Activated CD8-positive, alpha-beta memory T cell treated with anti-CD3 and anti-CD28 coated beads, Interleukin-2, amount 50 U/mL, for 1 hour (primary cell): ENCODE results near the gene CD274.
A peak's percentile ranks its signal among the peaks of the same experiment; 100 is the strongest.
"Not testable (repeated sequence)": the region's sequence is repeated elsewhere in the genome, so short reads cannot be mapped to it uniquely, and the experiment has no call there.

Experiments
- DNase-seq: peaks from one replicate; pipeline ENCODE4 v3.0.0-alpha.2; 2020; ENCODE audit errors: extremely low read depth

CD274 gene

DNA sequence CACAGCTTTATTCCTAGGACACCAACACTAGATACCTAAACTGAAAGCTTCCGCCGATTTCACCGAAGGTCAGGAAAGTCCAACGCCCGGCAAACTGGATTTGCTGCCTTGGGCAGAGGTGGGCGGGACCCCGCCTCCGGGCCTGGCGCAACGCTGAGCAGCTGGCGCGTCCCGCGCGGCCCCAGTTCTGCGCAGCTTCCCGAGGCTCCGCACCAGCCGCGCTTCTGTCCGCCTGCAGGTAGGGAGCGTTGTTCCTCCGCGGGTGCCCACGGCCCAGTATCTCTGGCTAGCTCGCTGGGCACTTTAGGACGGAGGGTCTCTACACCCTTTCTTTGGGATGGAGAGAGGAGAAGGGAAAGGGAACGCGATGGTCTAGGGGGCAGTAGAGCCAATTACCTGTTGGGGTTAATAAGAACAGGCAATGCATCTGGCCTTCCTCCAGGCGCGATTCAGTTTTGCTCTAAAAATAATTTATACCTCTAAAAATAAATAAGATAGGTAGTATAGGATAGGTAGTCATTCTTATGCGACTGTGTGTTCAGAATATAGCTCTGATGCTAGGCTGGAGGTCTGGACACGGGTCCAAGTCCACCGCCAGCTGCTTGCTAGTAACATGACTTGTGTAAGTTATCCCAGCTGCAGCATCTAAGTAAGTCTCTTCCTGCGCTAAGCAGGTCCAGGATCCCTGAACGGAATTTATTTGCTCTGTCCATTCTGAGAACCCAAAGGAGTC, at the start of gene CD274:
CD274 (plus strand) TSS at position 184 of the 733 bp plus-strand sequence. CDS start 5,572 bp downstream, outside the sequence.
- peak; percentile 19 for DNase-seq

DNA sequence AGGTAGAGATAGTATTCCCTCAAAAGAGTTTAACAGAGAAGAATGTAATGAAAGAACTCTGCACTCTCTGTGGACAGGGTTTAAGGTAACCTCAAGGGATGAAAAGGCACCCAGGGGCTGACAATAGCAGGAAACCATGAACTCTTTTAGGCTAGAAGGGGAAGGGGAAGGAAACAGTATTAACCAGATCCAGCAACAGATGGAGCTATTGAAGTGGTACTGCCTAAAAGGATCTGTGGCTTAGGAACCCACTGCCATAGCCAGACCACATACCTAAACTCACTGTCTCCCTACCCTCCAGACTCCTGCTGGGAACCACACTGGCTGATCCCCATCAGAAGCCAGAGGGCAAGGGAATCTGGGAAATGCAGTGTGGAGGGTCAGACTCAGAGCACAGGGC, 48.1 kb upstream of the CD274 start:
- no peak for DNase-seq

DNA sequence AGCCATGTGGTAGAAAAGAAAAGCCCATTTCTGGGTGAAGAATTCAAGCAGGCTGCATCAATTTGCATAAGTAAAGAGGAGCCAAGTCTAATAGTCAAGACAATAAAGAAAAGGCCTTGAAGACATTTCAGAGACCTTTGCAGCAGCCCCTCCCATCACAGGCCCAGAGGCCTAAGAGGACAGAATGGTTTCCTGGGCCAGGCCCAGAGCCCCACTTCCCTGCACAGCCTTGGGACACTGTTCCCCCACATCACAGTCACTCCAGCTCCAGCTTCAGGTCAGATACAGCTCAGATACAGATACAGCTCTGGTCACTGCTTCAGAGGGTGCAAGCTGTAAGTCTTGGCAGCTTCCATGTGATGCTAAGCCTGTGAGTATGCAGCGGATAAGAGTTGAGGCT, 41.7 kb upstream of the CD274 start:
- no peak for DNase-seq

DNA sequence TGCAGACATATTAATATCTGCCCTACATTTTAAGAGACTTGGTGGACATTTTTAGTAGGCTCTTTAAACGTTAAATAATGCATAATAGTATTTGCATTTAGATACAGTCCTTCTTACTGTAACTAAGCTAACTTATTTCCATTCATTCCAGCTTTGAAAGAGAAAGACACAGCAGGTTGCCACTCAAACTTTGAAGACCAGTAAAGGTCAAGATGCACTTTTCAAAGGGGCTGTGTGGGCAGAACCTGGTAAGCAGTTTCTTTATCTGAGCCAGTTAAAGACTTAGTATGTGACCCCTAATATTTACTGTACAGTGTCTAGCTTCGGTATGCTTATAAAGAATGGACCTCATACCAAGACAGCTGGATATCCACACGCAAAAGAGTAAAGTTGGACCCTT, 33.4 kb upstream of the CD274 start:
- DNase-seq = no peak

DNA sequence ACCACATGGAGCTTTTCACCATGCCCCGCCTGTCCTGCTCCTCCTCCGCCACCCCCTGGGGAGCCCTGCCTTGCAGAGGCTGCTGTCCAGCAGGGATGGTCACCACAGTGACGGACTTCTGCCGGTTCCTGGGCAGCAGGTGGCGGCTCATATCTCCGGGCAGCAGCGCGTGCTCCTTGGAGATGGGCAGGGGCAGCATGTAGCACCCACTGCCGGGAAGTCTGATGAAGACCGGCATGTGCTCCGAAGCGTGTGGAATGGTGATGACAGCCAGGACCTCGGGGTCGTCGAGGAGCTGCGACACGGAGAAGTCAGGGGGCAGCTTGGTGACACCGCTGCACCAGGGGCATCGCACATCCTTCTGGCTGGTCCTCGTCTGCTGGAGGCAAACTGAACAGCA, 31.9 kb upstream of the CD274 start:
- DNase-seq = no peak

DNA sequence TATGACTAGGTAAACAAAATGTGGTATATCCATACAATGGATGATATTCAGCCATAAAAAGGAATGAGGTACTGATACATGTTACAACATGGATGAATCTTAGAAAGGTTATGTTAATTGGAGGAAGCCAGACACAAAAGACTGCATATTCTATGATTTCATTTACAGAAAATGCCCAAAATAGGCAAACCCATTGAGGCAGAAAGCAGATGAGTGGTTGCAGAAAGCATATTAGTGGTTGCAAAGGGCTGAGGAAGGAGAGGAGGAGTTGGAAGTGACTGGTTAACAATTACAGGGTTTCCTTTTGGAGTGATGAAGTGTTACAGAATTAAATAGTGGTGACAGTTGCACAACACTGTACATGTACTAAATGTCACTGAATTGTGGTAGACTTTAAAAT, 30.4 kb upstream of the CD274 start:
- no peak for DNase-seq

DNA sequence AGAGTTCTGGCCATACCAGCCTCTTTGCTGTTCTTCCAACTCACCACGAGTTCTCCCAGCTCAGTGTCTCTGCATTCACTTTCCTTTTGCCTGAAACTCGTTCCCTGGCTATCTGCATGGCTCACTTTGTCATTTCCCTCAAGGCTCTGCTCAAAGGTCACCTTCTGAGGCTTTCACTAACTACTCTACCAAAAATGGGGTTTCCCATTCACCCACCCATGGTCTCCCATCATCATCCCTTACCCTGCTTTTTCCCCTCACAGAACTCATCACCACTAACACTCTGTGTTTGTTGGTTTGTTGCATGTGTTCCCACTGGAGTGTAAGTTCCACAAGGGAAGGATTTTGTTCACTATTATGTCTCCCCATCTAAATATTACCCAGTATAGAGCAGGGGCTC, 29.2 kb upstream of the CD274 start:
- DNase-seq = no peak

DNA sequence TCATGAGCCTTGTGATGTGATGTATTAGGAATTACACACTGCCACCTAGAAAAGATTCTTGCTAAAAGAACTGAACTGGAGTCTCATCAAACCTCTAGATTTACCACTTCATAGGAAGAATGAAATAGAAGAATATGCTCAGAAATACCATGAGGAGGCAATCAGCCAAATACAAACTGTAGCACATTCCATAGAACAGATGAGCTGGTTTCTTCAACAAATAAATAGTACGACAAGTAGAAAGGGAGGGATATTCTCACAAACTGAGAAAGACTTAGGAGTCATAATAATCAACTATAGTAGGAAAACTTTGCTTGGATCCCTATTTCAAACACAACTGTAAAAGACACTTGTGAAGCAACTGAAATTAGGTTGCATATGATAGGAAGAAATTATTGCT, 28.1 kb upstream of the CD274 start:
- DNase-seq = no peak

DNA sequence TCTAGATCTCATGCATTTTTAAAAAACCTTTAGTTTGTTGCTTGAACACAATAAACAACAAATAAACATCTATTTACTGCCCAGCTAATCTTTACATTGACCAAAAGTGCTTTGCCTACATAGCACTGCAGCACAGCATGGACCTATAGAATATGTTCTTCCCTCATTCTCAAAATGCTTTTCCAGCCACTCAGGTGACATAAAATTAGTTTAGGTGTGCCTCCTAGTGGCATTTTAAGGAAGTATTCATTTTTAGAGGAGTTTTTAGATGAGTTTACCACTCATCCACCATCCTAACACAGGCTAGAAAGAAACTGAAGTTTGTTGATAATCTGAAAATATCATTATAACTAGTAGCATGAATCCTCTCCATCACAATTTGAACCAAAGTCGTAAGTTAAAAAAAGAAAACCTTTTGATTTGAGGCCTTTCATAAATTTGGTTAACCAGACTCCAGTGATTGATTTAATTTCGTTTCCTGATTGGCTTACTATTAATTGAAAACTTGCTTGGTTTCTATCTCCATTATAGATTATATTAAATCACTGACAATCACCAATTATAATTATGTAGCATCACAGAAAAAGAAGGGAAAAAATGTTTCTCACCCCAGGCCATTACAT, 25.2 kb upstream of the CD274 start:
- DNase-seq = no peak

DNA sequence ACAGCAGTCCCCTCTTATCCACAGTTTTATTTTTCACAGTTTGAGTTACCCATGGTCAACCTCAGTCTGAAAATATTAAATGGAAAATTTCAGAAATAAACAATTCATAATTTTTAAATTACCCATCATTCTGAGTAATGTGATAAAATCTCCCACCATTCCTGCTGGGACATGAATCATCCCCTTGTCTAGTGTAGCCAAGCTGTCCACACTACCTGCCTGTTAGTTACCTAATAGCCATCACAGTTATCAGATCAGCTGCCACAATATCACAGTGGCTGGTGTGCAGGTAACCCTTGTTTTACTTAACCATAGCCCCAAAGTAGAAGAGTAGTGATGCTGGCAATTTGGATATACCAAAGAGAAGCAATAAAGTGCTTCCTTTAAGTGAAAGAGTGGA, 23.3 kb upstream of the CD274 start:
- DNase-seq = no peak

DNA sequence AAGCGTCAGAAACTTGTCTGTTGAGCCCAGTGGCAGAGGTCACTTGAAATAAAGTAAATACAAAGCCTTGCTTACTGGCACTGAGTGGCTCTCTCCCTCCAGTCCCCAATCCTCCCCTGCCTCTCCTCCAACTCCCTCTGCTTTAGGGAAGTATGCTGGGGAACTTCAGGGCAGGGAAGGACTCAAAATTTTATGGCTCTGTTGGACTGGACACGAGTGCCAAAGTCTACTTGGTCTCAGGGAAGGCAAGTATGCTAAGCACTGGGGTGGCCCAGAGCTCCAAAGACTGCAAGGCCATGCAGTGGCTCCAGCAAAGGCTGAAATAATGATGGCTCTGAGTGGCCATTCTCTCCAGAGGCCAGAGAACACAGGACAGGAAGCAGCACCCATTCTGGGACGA, 22.2 kb upstream of the CD274 start:
- no peak for DNase-seq

DNA sequence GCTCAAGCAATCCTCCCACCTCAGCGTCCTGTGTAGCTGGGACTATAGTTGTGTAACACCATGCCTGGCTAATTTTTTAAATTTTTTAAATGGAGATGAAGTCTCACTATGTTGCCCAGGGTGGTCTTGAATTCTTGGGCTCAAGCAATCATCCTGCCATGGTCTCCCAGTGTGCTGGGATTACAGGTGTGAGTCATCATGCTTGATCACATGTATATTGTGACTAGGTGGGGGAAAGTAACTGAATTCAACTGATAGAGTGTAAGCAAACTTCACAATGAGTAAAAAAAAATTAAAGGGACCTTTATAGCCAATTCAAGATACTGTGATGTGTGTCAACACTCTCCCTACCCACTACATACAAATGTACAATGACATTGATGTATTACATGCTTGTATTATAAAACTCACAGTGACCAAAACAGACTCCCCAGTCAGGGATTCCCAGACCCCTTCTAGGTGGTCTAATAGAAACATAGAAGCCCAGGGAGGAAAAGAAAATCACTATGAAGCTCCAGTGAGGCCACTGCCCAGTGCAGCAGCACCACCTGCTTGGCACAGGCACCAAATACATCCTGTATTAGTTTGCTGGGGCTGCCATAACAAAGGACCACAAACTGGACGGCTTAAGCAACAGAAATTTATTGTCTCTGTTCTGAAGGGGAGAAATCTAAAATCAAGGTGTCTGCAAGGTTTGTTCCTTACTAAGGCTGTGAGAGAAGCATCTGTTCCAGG, 21.4 kb upstream of the CD274 start:
- DNase-seq = no peak

DNA sequence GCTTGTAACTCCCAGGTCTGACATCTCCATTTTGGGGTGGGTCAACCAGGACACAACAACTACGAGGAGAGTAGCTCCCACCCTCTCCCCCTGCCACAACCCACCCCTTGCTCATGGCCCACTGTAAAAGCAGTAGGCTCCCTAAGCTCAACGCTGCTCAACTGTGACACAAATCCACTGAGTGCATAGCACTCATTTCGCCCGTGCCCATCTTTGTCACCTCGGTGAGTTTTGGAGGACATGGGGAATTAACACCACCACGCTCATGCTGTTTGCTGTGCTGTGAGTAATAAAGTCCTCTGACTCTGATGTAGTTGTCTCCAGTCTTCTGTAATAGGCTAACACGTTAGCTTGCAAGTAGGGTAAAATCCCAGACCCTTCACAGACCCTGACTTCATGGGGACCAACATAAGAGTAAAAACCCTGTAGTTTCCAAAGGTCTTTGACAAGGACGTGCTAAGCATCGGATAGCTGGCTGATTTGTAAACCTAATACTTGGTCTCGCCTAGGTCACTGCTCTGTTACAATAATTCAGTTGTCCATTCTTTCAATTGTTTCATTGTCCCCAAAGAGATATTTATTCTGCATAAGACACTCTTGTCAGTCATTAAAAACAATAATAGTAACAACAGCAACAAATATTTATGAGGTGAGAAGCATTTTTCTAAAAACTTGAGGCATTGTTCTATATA, 20.3 kb upstream of the CD274 start:
- DNase-seq = no peak

DNA sequence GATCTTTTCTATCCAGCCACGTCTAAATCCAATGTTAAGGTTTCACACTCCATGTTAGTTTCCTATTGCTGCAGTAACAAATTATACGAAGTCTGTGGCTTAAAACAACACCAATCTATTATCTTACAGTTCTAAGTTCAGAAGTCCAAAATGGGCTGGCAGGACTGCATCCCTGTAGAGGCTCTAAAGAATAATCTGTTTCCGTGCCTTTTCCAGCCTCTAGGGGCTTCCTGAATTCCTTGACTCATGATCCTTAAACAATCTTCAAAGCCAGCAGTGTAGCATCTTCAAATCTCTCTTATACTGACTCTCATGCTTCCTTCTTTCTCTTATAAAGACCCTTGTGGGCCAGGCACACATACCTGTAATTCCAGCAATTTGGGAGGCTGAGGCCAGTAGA, 19.4 kb upstream of the CD274 start:
- no peak for DNase-seq

DNA sequence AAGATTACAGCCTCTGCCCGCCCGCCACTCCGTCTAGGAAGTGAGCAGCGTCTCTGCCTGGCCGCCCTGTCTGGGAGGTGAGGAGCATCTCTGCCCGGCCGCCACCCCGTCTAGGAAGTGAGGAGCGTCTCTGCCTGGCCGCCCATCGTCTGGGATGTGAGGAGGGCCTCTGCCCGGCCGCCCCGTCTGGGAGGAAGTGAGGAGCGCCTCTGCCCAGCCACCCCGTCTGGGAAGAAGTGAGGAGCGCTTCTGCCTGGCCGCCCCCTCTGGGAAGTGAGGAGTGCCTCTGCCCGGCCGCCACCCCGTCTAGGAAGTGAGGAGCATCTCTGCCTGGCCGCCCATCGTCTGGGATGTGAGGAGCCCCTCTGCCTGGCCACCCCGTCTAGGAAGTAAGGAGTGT, 17.5 kb upstream of the CD274 start:
- DNase-seq = not testable (repeated sequence)

DNA sequence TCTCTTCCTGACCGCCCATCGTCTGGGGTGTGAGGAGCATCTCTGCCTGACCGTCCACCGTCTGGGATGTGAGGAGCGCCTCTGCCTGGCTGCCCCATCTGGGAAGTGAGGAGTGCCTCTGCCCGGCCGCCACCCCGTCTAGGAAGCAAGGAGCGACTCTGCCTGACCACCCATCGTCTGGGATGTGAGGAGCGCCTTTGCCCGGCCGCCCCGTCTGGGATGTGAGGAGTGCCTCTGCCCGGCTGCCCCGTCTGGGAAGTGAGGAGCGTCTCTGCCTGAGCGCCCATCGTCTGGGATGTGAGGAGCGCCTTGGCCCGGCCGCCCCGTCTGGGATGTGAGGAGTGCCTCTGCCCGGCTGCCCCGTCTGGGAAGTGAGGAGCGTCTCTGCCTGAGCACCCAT, 17.0 kb upstream of the CD274 start:
- not testable (repeated sequence) for DNase-seq

DNA sequence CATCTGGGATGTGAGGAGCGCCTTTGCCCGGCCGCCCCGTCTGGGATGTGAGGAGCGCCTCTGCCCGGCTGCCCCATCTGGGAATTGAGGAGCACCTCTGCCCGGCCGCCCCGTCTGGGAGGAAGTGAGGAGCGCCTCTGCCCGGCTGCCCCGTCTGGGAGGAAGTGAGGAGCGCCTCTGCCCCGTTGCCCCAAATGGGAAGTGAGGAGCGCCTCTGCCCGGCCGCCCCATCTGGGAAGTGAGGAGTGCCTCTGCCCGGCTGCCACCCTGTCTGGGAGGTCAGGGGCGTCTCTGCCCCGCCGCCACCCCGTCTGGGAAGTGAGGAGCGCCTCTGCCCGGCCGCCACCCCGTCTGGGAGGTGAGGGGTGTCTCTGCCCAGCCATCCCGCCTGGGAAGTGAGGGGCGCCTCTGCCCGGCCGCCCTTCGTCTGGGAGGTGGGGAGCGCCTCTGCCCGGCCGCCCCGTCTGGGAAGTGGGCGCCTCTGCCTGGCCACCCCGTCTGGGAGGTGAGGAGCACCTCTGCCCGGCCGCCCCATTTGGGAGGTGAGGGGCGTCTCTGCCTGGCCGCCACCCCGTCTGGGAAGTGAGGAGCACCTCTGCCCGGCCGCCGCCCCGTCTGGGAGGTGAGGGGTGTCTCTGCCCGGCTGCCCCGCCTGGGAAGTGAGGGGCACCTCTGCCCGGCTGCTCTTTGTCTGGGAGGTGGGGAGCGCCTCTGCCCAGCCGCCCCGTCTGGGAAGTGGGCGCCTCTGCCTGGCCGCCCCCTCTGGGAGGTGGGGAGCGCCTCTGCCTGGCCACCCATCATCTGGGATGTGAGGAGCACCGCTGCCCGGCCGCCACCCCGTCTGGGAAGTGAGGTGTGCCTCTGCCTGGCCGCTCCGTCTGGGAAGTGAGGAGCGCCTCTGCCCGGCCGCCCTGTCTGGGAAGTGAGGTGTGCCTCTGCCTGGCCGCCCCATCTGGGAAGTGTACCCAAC, 16.2 kb upstream of the CD274 start:
- DNase-seq = not testable (repeated sequence)

DNA sequence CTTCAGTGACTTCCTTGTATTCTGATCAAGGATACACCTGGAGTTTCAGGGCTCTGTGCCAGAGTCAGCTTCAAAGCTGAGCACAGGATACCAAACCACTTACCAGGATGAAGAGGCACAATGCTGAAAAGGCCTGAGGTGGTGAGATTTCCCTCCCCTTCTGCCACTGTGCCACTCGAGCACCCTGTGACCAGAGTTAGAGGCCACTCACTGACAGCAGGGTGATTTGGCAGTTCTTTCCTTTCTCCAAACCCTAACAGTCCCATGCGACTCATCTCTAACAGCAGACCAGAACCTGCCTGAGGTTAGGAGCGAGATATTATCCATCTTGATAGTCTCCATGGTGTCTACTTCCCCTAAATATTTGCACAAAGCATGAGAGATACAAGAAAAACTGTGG, 14.4 kb upstream of the CD274 start:
- no peak for DNase-seq

DNA sequence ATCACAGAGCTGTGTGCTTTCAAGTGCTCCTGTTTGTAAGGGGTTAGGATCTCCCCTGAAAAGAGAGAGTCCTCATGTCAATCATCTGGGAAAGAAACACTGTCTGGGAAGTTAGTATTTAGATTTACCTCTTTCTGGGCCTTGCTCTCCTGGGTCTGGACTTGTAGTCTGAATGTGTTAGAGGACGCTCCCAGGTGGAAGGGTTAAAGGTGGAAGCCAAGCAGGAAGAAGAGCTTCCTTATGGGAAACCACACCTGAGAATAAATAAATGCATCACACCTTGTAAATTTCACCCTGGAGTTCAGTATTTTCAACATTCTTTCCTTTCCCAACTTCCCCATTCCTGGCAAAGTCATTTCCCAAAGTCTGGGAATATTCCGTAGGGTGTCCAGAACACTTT, 13.9 kb upstream of the CD274 start:
- DNase-seq = no peak

DNA sequence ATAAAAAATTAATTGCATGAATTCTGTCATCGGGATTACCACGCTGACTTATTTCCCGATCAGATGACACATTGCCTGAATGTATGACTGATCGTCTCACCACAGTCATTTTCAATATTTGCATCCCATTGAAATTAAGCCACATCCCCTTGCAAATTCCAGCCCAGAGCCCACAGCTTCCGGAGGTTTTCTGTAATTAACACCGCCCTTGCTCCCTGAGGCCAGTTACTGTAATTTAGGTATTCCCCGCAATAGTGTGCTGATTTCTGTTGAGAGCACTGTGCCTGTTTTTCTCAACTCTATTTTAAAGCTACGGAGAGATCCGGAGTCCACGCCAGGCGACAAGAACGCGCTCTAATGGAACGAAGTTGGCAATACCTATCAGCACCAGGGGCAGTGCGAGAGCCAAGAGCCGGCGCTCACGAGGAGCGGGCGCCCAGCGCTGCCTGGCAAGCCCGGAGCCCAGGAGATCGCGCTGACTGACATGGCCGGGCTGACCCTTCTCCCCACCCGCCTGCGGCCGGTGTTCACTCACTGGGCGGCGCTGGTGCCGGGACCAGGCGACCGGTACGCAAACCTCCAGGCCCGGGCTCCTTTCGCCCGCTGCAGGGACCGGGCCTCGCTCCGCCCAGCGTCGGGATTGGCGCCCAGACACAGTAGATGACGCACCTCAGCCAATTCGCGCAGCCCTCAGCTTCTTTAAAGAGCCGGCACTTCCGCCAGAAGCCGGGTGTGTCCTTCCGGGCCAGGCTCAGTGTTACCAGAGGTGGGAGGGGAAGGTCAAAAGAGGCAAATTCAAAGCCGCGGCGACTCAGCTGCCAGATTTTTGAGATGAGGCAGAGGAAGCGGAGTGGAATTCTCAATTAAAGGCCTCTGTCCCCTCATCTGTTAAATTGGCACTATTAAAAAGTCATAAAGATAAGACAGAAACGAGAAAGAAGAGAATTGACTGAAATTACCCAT, 12.8 kb upstream of the CD274 start, which contains the start of gene PLGRKT:
PLGRKT (minus strand) TSS at position 672 of the 963 bp plus-strand sequence. CDS start 5,948 bp downstream, outside the sequence.
- peak; percentile 74 for DNase-seq
